Hematopoietic multipotent progenitor cell treated with erythropoietin and hydrocortisone succinate and interleukin-3 and kit ligand, for 15 days (in vitro differentiated cells): Measurements from ENCODE around the gene WWC2.

ENCODE experiments used
- DNase-seq: peaks from one replicate; pipeline ENCODE4 v3.0.0-alpha.2; 2015; ENCODE audit warnings: low spot score

Gene WWC2

DNA sequence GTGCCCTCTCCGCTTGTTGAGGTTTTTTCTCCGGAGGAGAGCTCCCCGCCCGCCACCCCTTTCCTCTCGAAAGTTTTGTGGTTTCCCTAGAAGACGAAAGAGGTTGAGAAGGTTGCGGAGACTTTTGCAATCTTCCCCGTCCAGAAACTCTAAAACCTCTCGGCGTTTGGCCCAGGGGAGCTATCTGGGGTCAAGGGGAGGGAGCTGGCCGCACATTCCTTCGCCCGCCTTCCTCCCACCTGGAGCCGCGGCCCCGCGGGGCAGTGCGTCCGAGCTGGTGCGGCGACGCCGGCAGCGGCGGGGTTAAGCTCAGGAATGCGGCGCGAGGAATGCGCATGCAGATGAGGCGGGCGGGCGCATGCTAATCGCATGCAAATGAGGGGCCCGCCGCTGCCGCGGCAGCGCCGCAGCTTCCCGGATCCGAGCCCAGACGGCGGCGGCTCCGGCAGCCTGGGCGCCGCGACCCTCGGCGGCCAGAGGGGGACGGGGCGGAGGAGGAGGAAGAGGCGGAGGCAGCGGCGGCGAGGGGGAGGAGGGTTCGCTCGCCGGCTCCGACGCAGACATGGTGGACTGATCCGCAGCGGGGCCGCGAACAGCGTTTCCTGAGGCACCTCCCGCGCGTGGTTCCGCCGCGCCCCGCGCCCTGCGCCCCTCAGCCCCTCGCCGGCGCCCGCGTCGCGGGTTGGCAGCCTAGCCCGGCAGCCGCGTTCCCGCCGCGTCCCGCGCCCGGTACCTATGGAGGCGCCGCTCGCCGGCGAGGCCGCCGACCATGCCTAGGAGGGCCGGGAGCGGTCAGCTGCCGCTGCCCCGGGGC, at the start of gene WWC2:
WWC2 (plus strand) TSS at position 535 of the 814 bp plus-strand sequence; CDS start at position 770, 235 bp downstream.
- DNase-seq: peak; percentile 66

DNA sequence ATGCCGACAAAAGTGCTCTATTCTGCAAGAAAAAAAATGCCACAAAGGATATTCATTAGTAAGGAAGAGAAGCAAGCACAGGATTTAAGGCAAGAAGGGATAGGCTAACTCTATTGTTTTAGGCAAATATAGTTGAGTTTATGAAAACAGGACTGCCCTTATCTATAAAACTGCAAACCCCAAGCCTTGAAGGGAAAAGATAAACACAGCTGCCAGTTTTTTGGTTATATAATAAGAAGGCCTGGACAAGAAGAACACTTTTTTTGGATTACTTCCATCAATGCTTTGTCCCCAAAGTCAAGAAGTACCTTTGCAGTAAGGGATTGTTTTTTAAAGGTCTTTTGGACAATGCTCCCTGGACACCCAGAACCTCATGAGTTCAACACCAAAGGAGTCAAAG, 45.4 kb upstream of the WWC2 start:
- DNase-seq: no peak

DNA sequence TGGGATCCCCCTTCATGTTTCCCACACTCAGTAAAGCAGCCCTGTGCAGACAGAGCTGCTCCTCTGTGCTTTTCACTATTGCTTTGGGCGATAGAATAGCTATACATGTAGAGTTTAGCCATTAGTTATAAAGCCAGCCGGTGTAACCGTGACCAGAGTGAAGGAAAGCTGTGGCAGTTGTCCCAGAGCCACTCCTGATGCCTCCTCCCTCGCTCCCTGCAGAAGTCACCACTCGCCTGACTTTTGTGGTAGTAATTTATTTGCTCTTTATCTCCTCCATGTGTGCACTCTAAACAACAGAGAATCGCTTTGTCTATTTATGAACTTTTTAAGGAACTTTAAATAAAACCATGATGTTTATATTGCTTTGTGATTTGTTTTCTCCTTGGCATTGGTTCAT, 41.8 kb upstream of the WWC2 start:
- DNase-seq: no peak

DNA sequence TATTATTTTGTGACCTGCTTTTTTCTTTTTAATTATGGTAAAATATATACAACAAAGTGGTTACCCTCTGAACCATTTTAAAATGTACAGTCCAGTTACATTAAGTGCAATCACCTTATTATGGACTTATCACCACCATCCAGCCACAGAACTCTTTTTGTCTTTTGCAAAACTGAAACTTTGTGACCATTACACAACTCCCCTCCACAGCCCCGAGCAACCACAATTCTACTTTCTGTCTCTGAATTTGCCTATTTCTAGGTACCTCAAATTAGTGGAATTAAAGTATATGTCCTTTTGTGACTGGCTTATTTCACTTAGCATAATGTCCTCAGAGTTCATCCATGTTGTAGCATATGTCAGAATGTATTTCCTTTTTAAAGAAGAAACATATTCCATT, 39.3 kb upstream of the WWC2 start:
- DNase-seq: no peak

DNA sequence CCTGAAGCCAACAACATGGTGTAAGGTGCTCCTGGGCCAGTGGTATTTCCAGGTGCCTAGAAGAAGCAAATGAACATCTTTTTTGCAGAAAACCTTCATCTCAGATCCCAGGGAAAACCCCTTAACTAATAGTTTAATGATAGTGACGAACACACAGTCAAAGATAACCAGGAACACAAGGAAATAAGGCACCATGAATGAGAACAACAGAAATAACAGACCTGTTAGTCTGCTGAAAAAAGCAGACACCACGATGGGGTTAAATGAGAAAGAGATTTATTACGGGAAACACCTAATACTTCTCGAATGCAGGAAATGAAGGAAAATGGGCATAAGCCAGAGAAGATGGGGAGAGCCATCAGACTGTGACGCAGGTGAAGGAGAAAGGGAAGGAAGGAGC, 30.6 kb upstream of the WWC2 start:
- no peak for DNase-seq

DNA sequence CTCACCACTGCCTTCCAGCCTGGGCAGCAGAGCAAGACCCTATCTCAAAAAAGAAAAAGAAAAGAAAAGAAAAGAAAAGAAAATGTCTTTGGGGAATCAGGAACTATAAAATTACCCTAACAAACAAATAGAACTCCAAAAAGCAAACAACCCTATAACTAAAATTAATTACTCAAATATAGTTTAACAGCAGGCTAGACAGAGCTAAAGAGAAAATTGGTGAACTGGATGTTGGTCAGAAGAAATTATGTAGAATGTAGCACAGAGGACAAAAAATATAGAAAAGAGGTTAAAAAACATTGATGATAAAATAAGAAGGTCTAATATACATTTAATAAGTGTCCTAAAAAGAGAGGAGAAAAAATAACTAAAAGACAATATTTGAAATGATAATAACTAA, 27.8 kb upstream of the WWC2 start:
- DNase-seq: no peak

DNA sequence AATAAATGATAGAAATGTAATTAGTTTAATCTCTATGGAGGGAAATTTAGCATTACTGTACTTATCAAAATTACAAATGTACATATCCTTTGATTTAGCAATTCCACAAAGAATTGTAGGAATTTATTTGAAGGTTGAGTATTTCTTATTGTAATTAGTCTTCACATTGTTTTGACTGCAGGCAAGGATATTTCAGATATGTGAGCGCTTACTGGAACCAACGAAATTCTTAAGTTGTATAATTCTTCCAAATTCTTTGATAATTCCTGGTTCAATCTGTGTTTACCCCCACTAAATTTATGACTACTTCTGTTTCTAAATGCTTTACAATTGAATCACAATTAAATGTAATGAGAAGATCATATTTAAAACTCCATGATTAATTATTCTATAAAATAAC, 26.9 kb upstream of the WWC2 start:
- no peak for DNase-seq

DNA sequence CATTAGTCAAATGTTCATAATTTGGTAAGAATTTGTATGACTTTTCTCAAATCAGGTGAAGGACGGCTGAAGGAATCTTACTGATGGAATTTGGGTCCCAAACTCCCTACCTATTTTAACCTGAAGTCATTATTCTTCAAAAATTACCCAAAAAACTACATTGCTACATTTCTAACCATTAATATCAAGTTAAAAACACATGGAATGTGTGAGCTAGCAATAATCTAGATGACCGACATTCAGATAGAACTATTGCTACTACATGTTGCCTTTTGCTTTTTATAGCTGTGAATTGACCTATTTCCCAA, 25.3 kb upstream of the WWC2 start:
- DNase-seq: no peak

DNA sequence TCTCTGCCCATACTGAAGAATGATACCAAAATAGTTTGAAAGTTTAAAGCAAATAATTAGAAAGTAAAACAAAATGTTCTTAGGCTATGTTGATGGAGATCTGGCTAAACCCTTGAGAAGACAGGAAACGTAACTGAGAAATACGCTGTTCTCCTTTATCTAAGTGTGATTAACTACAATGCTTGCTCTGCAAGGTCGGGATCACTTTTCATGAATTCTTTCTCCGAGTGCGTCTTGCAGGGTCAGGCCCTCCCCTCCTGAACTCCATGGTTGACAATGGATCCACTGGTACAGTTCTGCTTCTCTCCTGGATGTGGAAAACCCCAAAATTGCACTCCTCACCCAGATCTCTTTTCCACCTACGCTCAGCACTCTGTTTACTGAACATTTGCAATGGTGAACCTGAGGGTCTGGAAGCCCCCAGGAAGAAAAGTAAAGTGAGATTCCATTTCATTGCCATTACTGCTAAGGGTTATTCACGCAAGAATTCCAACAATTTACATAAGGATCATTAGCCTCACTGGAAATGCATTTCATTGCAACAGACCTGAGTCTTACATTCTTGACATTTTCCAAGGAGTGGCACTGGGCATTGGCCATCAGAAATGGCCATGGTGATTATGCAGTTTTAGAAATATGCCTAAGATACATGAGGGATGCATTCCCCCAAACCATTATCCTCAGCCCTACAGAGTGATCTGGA, 24.6 kb upstream of the WWC2 start:
- DNase-seq: no peak

DNA sequence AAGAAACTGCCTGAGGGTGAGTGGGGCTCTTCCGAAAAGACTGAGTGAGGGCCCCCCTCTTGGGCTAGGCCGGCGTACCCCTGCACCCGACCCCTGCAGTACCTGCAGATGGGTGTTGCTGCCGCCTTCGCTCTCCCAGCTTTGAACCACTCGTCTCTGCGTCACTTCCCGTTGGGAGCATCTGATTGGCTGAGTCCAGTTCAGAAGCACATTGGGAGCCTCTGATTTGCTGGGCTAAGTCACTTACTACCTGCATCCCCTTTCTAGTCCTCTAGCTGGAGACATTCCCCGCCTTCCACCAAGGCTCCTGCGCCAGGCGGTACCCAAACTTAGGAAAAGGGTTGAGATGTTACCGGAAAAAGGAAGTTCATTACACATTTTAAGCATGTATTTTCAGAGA, 20.4 kb upstream of the WWC2 start:
- DNase-seq: no peak

DNA sequence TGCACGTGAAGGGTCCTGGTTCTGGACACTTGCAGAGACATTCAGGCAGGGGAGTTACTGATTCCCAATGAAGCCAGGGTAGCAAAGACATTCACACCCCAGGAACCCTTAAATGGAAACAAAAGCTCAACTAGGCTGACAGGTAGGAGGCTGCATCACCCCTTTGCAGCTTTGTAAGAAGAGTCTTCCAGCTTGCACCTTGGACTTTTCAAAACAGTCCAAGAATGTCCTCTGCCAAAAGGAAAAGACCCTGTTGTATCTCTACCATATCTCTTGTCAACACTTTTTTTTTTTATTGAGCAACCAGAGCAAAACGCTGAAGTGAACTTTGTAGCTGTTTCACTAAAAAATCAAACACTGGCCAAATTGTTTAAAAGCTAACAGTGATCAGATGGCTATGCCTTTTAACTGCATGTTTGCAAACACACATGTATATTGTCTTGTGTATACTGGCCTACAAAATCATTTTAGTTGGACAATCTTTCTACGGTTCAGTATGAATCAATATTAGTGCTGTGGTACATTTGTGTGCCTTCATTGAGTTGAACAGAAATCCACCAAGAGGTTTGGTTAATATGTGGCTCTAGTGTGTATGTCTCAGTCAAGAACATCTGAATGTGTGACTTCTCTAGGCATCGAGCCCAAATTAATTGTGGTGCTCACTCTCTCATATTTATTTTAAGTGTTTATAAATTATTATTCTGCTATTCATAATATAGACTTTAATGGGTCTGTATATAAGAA, 18.5 kb upstream of the WWC2 start:
- no peak for DNase-seq

DNA sequence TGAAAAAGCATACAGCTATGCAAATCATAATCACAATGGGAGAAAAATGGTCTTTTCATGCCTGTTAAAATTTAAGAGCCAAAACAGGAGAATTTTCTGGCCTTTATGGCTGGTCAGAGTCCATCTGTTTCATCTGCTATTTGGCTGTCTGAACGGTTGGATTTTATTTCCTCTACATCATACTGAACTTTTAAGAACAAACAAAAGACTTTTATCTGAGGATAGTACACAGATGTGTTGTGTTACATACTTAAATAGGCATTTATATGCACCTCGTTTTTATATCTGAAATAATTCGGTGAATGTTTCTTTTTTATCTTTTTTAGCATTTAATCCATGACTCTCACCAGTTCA, 18.0 kb upstream of the WWC2 start:
- DNase-seq: no peak

DNA sequence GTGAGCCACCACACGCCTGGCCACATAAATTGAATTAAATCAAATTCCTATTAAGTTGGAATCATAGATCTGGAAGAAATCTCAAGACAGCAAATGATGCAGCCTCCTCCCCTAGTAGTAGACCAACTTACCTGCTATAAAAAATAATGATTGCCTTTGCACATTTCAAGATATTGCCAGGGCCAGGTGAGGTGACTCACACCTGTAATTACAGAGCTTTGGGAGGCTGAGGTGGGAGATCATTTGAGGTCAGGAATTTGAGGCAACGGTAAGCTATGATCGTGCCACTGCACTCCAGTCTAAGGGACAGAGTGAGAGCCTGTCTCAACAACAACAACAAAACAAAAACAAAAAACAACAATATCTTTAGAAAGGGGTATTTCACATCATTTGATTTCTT, 17.0 kb upstream of the WWC2 start:
- DNase-seq: no peak

DNA sequence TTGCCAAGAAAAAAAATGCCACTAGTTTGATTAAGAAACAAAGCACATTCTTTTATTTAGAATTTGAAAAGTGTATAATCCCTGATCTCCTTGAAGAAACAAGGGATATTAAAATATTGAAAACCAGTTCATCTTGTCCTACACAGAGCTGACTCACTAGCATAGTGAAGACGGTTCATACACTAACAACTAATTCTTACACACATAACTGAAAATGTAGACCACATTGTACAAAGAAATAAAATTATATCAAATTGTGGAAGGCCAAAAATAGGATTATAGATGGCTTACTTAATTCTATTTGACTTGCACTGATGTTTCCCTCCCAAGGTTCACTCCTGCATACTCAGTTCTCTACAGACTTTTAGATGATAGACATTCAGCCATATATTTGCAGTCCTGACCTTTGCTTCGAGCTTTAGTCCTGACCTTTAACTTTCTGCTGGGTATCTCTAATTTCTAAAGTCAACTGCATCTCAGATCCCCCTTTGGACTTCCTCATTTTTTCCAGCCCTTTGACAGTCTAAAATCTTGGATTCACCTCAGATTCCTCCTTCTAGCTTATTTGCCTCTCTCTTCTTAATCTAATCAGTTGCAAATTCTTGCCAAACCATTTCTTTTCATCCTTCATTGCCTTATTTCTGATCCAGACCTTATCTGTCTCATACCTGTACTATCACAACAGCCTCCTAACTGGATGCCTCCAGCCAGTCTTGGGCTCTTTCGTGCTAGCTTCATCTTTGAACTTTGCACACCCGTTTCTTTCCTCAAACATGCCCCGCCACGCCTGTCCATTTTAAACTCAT, 4.5 kb upstream of the WWC2 start:
- no peak for DNase-seq

DNA sequence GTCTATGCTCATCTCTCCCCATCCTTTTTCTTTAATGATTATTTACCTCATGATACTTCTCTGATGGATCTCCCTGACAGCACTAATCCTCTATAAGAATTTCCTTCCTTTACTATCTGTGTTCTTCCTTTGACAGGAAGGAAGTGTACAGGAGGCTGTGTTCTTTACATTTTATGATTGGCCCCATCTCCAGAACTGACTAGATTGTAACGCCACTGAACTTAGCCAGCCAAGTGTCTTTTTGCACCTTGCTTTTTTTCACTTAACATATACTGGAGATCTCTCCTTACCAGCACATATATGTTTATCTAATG, 3.9 kb upstream of the WWC2 start:
- no peak for DNase-seq

DNA sequence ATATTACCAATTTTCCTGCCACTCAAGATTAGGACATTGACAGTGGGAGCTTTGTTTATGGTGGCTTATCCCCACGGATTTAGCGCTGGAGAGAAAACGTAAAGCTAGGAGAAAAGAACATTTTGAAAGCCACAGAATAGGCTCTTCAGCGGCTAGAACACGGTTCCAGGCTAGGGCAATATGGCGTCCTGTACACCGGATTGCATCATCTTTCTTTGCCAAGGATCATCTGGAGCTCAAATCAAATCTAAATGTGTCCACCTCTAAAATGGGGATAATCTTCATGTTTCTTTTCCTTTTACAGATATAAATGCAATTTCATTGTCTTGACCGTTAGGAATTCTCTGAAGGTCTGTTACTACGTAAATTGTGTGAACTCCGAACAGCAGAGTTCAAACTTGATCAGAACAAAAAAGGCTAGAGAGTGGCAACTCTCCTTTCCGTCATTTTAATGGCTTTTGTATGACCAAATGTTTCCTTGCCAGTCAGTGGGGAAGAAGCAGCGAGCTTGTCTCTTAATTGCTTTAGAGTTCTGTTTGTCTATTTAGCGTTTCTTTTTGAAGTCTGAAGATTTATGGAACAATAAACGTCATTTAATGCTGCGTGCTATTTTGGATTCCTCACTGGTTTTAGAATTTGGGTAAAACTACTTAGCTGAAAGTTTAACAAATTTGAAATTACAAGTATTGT, 2.6 kb upstream of the WWC2 start:
- no peak for DNase-seq

DNA sequence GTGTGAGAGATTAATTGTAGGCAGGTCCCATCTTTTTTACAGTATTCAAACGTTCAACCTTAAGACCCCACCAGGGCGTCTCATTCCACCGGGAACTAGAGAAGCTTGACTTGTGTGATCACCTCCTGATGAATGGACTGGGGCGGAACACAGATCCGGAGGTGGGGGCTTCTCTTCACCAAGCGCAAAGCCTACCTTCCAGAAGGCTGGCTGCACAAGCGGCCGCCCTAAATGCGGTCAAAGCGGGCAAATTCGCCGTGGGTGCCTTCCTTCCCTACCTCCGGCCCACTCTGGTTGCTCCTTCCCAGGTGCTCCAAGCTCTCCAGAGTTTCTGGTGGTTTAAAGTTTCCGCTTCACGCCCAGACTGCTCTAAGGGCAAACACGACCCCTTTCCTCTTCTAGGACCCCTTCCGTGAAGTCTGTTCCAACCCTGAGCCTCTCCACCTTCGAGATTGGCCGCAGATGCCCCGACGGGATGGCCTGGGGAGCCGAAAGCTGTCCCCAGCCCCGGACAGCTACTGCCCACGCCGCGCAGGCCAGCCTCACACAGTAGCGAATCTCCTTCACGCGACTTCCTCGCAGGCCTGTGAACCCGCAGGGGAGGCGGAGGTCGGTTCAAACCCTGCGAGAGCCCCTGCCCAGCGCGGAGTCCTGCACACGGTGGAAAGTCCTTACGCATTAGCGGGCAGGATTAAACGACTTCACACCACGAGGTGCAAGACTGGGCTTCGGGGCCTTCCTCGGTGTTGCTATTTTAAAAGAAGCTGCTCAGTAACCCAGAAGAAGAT, 1.6 kb upstream of the WWC2 start:
- DNase-seq: no peak

DNA sequence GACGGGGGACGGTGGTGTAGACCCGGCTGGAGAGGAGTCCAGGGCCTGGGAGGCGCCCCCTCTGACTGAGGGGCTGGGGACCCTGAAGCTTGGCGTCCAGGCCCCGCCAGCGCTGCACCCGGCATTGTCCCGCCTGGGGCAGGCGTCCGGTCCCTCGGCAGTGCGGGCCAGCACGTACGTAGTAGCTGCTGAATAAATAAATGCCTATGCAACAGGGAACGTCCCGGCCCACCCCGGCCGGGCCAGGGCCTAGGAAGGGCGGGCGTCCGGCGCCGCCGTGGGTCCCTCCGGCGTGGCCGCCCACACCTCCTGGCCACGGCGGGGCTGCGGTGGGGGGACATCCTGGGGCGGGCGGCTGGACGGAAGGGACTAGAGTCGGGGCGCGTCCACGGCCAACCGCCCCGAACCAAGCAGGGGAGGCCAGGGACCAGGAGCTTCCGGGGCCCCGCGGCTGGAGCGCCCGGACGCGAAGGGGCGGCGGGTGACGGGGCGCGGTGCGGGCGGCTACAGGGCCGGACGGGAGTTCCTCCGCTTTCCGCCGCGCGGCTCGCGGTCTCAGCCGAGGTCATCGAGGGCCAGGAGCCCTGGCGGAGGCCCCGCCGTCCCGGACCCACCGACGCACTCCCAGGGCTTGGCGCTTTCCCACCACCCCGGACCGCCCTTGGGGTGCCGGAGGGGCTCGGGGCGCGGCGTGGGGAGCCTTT, 886 bp upstream of the WWC2 start:
- no peak for DNase-seq

DNA sequence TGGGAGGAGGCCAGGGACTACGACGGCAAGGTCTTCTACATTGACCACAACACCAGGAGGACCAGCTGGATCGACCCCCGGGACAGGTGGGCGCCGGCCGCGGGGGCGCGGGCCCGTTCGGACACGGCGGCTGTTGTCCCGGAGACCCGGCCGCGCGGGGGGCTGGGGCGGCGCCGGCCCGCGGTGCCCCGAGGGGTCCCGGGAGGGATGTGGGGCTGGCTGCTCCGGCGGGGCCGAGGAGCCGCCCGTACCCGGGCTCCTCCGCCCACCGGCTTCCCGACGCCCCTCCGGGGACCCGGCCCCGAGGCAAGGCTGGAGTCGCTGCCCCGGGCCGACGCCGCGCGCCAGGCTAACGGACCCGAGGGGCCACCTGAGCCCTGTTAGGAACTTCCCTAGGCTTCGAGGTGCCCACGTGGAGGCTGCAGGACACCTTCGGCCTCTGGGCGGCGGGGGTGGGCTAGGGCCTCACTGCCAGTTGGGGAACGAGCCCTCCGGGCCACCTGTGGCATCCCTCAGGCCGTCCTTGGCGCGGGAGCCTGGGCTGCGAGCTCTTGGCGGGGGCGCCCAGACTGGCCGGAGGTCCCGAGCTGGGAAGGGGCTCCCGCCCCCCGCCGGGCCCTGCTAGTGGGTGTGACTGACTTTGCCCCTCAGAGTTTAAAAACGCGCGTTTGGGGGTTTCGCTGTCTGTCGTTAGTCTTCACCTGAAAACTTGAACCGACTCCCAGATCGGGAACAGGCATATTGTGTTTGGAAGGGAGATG, 660 bp downstream of the WWC2 start:
- no peak for DNase-seq

DNA sequence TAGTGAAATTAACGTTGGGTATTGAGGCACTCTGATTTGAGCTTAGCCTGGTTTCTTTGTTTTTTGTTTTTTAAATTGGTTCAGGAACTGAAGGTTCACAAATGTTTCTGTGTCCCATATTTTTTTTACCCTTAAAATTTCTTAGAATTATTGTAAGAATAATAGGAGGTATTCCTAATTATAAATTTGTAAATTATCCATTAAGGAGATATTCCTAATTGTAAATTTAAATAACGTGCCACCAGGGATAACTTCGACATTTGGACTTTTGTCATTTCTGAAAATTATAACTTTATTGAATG, 1.2 kb downstream of the WWC2 start:
- no peak for DNase-seq
